WTC11 (cell line): ENCODE measurements around the gene ARHGEF33. TPM values are rescaled to one million over a fixed set of nuclear protein-coding genes. Genes with fewer than 3 reads are reported as not detected.

Source experiments
- ATAC-seq: fragments of 200-7000 bp; cut with Tn5 transposase; 2 replicates; pipeline ENCODE4 v1.10.0; 2021; ENCODE audit warnings: mild to moderate bottlenecking, moderate library complexity
- CTCF ChIA-PET: fragments of 300-600 bp; sonication (Branson Sonifier 250); formaldehyde crosslinking; loops from one replicate; lab custom pipeline; 2021; ENCODE audit warnings: antibody characterized with exemption; lab: Charles Lee
- POLR2A ChIA-PET: fragments of 350-600 bp; sonication (Branson Sonifier 250); formaldehyde crosslinking; loops from one replicate; lab custom pipeline; 2021; ENCODE audit warnings: antibody characterized with exemption; lab: Charles Lee
- DNase-seq: peaks from one replicate; pipeline ENCODE4 v3.0.0; 2021; ENCODE audit warnings: low spot score
- H3K27ac Mint-ChIP-seq: 2 replicates; pipeline ENCODE4 v1.8.0; 2021; ENCODE audit warnings: mixed read lengths
- H3K27me3 Mint-ChIP-seq: 2 replicates; pipeline ENCODE4 v1.8.0; 2021; ENCODE audit warnings: low read depth, mild to moderate bottlenecking, moderate library complexity, mixed read lengths
- H3K36me3 Mint-ChIP-seq: 2 replicates; pipeline ENCODE4 v1.8.0; 2021; ENCODE audit warnings: mixed read lengths
- H3K4me1 Mint-ChIP-seq: 2 replicates; pipeline ENCODE4 v1.8.0; 2022; ENCODE audit warnings: mixed read lengths
- H3K4me3 Mint-ChIP-seq: 2 replicates; pipeline ENCODE4 v1.8.0; 2021; ENCODE audit warnings: mild to moderate bottlenecking, moderate library complexity, mixed read lengths
- H3K9me3 Mint-ChIP-seq: 2 replicates; pipeline ENCODE4 v1.8.0; 2021; ENCODE audit warnings: mixed read lengths
- CBFB ChIP-seq: sonication (generic); formaldehyde crosslinking; IDR thresholded peaks from 2 replicates; pipeline ENCODE4 v1.8.1; 2022; ENCODE audit warnings: mild to moderate bottlenecking, low read depth, missing genetic modification reagents
- CREB1 ChIP-seq: sonication (generic); formaldehyde crosslinking; IDR thresholded peaks from 2 replicates; pipeline ENCODE4 v1.8.0; 2023; ENCODE audit warnings: mild to moderate bottlenecking, missing genetic modification reagents
- GABPB1 ChIP-seq: sonication (generic); formaldehyde crosslinking; IDR thresholded peaks from 2 replicates; pipeline ENCODE4 v1.8.1; 2023; ENCODE audit warnings: mild to moderate bottlenecking, missing genetic modification reagents
- IRF2 ChIP-seq: sonication (generic); formaldehyde crosslinking; IDR thresholded peaks from 2 replicates; pipeline ENCODE4 v1.8.0; 2022; ENCODE audit warnings: low read depth, missing genetic modification reagents, borderline replicate concordance
- JAZF1 ChIP-seq: fragments of 250-450 bp; sonication (Bioruptor Pico); IDR thresholded peaks from 2 replicates; pipeline ENCODE4 v1.9.0; 2021; ENCODE audit warnings: moderate library complexity, mild to moderate bottlenecking, inconsistent platforms
- NFATC4 ChIP-seq: fragments of 250-450 bp; sonication (Bioruptor Pico); IDR thresholded peaks from 2 replicates; pipeline ENCODE4 v1.9.0; 2021; ENCODE audit warnings: mild to moderate bottlenecking
- PRRX2 ChIP-seq: fragments of 250-450 bp; sonication (Bioruptor Pico); IDR thresholded peaks from 2 replicates; pipeline ENCODE4 v1.8.0; 2021; ENCODE audit warnings: mild to moderate bottlenecking
- SMAD4 ChIP-seq: sonication (generic); formaldehyde crosslinking; IDR thresholded peaks from 2 replicates; pipeline ENCODE4 v1.8.0; 2022; ENCODE audit warnings: mild to moderate bottlenecking, missing genetic modification reagents
- TCF7 ChIP-seq: sonication (generic); formaldehyde crosslinking; IDR thresholded peaks from 2 replicates; pipeline ENCODE4 v1.8.0; 2022; ENCODE audit warnings: mild to moderate bottlenecking, low read depth, missing genetic modification reagents, moderate library complexity
- TEAD4 ChIP-seq: sonication (generic); formaldehyde crosslinking; IDR thresholded peaks from 2 replicates; pipeline ENCODE4 v1.8.0; 2022; ENCODE audit warnings: mild to moderate bottlenecking, missing genetic modification reagents
- TP53 ChIP-seq: sonication (generic); formaldehyde crosslinking; IDR thresholded peaks from 2 replicates; pipeline ENCODE4 v1.8.1; 2023; ENCODE audit warnings: mild to moderate bottlenecking, missing genetic modification reagents
- ZNF121 ChIP-seq: sonication (generic); formaldehyde crosslinking; IDR thresholded peaks from 2 replicates; pipeline ENCODE4 v1.8.0; 2023; ENCODE audit warnings: missing genetic modification reagents
- ZNF671 ChIP-seq: fragments of 250-450 bp; sonication (Bioruptor Pico); IDR thresholded peaks from 2 replicates; pipeline ENCODE4 v1.8.0; 2021; ENCODE audit warnings: mild to moderate bottlenecking
- total RNA-seq: library from RNA; stranded (reverse); gene quantifications from 3 replicates; pipeline ENCODE4 v1.2.3, GENCODE V29; 2021
- TF ChIP-seq, protein P1 (sequence below): sonication (generic); formaldehyde crosslinking; IDR thresholded peaks from 2 replicates; pipeline ENCODE4 v1.8.1; 2022; ENCODE audit warnings: missing genetic modification reagents, borderline replicate concordance
- TF ChIP-seq, protein P2 (sequence below): sonication (generic); formaldehyde crosslinking; IDR thresholded peaks from 2 replicates; pipeline ENCODE4 v1.8.1; 2022; ENCODE audit warnings: low read depth, mild to moderate bottlenecking, moderate library complexity, missing genetic modification reagents, borderline replicate concordance
- TF ChIP-seq, protein P3 (sequence below): sonication (generic); formaldehyde crosslinking; IDR thresholded peaks from 2 replicates; pipeline ENCODE4 v1.8.0; 2023; ENCODE audit warnings: mild to moderate bottlenecking, missing genetic modification reagents
- TF ChIP-seq, protein P4 (sequence below): sonication (generic); formaldehyde crosslinking; IDR thresholded peaks from 2 replicates; pipeline ENCODE4 v1.8.1; 2023; ENCODE audit warnings: mild to moderate bottlenecking, missing genetic modification reagents
- TF ChIP-seq, protein P5 (sequence below): fragments of 250-450 bp; sonication (Bioruptor Pico); IDR thresholded peaks from 2 replicates; pipeline ENCODE4 v1.8.0; 2021; ENCODE audit warnings: mild to moderate bottlenecking

Gene ARHGEF33
- total RNA-seq, 1 experiment from 2014 or later, result 0.42 TPM

DNA sequence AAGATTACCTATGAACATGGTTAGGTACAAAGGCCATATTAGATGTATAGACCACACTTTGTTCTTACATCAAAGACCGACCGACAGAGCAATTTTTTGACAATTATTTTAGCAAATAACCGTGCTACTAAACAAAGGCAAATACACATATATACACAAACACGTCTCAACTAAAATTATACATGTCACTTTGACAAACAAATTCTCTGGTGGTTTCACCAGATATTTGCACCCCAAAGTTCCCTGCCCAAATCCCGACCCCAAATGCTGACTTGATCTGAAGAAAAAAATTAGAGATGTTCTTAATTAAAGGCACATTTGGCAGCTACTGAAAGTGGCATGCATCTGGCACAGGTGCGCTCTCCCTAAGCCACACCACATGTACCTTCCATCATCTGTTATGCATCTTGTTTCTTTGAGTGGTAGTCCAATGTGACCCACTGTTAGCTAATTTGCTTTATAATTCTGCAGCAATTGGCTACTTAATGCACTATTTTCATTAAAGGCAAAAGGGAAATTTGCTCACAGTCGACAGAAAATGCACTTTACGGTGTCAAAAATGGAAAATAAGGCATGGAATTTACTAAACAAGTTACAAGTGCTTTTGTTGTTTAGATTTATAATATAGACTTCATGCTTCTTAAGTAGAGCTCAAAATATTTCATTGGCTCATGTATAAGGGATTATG lies 92.1 kb downstream of the ARHGEF33 start (continued):
- TF ChIP-seq, protein P1, sequence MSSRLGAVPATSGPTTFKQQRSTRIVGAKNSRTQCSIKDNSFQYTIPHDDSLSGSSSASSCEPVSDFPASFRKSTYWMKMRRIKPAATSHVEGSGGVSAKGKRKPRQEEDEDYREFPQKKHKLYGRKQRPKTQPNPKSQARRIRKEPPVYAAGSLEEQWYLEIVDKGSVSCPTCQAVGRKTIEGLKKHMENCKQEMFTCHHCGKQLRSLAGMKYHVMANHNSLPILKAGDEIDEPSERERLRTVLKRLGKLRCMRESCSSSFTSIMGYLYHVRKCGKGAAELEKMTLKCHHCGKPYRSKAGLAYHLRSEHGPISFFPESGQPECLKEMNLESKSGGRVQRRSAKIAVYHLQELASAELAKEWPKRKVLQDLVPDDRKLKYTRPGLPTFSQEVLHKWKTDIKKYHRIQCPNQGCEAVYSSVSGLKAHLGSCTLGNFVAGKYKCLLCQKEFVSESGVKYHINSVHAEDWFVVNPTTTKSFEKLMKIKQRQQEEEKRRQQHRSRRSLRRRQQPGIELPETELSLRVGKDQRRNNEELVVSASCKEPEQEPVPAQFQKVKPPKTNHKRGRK (CRISPR knock-in tag), result no peak
- TF ChIP-seq JAZF1, result no peak
- no peak for TF ChIP-seq ZNF121
- TF ChIP-seq TP53 (CRISPR knock-in tag), result no peak
- no peak for TF ChIP-seq CBFB (CRISPR knock-in tag)

DNA sequence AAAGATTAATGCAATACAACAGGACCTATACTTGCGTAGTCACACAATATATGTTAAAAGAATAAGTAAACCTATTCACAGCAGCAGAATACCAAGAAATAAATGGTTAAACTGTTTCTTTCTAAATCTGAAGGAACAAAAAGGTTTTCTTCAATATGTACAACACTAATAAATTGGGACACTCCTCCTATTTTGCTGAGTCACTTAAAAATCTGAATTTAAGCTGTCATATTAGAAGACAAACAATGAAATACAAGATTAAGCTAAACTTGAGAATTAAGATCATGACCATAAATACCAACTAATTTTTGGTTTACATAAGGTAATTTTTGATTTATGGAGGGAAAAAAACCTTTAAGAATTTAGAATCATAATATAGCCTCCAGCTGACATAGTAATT lies 92.8 kb downstream of the ARHGEF33 start:
- ChIA-PET CTCF (interaction anchor here (1.6 kb wide), 1 partner anchor 35 kb away, joined by 6 read pairs; no protein-coding TSS in a partner anchor), POLR2A (no interaction called here)
- Mint-ChIP-seq H3K9me3 (no peaks in the 10 kb centered on the region), H3K4me1 (peaks cover 24% of the 10 kb centered on the region), H3K27ac (no peak overlapping the region), H3K4me3 (no peak overlapping the region), H3K36me3 (peaks cover 15% of the 10 kb centered on the region), H3K27me3 (no peaks in the 10 kb centered on the region)
- no peak for ATAC-seq
- DNase-seq, result no peak
- TF ChIP-seq NFATC4, result no peak
- TF ChIP-seq, protein P2, sequence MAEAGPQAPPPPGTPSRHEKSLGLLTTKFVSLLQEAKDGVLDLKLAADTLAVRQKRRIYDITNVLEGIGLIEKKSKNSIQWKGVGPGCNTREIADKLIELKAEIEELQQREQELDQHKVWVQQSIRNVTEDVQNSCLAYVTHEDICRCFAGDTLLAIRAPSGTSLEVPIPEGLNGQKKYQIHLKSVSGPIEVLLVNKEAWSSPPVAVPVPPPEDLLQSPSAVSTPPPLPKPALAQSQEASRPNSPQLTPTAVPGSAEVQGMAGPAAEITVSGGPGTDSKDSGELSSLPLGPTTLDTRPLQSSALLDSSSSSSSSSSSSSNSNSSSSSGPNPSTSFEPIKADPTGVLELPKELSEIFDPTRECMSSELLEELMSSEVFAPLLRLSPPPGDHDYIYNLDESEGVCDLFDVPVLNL (CRISPR knock-in tag), result no peak
- TF ChIP-seq IRF2 (CRISPR knock-in tag), result no peak
- no peak for TF ChIP-seq CREB1
- no peak for TF ChIP-seq TEAD4 (CRISPR knock-in tag)
- TF ChIP-seq, protein P3, sequence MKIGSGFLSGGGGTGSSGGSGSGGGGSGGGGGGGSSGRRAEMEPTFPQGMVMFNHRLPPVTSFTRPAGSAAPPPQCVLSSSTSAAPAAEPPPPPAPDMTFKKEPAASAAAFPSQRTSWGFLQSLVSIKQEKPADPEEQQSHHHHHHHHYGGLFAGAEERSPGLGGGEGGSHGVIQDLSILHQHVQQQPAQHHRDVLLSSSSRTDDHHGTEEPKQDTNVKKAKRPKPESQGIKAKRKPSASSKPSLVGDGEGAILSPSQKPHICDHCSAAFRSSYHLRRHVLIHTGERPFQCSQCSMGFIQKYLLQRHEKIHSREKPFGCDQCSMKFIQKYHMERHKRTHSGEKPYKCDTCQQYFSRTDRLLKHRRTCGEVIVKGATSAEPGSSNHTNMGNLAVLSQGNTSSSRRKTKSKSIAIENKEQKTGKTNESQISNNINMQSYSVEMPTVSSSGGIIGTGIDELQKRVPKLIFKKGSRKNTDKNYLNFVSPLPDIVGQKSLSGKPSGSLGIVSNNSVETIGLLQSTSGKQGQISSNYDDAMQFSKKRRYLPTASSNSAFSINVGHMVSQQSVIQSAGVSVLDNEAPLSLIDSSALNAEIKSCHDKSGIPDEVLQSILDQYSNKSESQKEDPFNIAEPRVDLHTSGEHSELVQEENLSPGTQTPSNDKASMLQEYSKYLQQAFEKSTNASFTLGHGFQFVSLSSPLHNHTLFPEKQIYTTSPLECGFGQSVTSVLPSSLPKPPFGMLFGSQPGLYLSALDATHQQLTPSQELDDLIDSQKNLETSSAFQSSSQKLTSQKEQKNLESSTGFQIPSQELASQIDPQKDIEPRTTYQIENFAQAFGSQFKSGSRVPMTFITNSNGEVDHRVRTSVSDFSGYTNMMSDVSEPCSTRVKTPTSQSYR, result no peak
- TF ChIP-seq PRRX2 (CRISPR knock-in tag), result no peak
- TF ChIP-seq ZNF671 (CRISPR knock-in tag), result no peak
- no peak for TF ChIP-seq GABPB1 (CRISPR knock-in tag)
- no peak for TF ChIP-seq SMAD4 (CRISPR knock-in tag)
- TF ChIP-seq, protein P4, sequence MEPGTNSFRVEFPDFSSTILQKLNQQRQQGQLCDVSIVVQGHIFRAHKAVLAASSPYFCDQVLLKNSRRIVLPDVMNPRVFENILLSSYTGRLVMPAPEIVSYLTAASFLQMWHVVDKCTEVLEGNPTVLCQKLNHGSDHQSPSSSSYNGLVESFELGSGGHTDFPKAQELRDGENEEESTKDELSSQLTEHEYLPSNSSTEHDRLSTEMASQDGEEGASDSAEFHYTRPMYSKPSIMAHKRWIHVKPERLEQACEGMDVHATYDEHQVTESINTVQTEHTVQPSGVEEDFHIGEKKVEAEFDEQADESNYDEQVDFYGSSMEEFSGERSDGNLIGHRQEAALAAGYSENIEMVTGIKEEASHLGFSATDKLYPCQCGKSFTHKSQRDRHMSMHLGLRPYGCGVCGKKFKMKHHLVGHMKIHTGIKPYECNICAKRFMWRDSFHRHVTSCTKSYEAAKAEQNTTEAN (CRISPR knock-in tag), result no peak
- no peak for TF ChIP-seq TCF7 (CRISPR knock-in tag)
- TF ChIP-seq, protein P5, sequence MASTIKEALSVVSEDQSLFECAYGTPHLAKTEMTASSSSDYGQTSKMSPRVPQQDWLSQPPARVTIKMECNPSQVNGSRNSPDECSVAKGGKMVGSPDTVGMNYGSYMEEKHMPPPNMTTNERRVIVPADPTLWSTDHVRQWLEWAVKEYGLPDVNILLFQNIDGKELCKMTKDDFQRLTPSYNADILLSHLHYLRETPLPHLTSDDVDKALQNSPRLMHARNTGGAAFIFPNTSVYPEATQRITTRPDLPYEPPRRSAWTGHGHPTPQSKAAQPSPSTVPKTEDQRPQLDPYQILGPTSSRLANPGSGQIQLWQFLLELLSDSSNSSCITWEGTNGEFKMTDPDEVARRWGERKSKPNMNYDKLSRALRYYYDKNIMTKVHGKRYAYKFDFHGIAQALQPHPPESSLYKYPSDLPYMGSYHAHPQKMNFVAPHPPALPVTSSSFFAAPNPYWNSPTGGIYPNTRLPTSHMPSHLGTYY (CRISPR knock-in tag), result no peak
